DMS114 treated with DMSO at 0.1 percent for 48 hours (cell line): ENCODE measurements around the gene SMPD2.

ENCODE experiments used
- DNase-seq: peaks from one replicate; lab custom pipeline; 2025; ENCODE audit not compliant: unreplicated experiment; lab: John Stamatoyannopoulos, UW

The SMPD2 gene

GRCh38 chr6:109483735-109484057, 43.2 kb downstream of the SMPD2 start:
- DNase-seq = no peak

DNA sequence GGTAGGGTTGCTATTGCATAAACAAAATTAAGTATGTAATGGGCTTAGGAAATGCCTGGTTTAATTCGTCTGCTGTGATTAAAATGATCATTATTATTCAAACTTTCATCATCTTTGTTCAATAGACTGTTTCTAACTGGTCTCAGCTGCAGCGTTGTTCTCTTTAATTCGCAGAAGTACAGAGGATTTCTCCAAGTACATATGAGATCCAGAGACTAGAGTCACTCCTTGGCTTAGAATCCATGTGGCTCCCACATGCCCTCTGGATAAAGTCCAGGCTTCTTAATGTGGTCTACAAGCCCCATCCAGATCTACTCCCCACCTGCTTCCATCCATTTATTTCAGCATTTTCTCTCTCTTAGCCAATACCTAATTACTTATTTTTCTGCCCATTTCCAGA, 43.6 kb downstream of the SMPD2 start:
- DNase-seq = no peak

GRCh38 chr6:109485266-109485935, 44.9 kb downstream of the SMPD2 start:
- DNase-seq = no peak

GRCh38 chr6:109486068-109486467, 45.5 kb downstream of the SMPD2 start:
- DNase-seq = no peak

- no peak for DNase-seq
These were observed 47.5 kb downstream of the SMPD2 start for GRCh38 chr6:109488001-109488400.

- no peak for DNase-seq
These were observed 50.2 kb downstream of the SMPD2 start for GRCh38 chr6:109490713-109491112.

GRCh38 chr6:109491207-109491938, 50.8 kb downstream of the SMPD2 start:
- no peak for DNase-seq
